Daoy (cell line): ENCODE data around the gene HDAC8. TPM values are rescaled to one million over a fixed set of nuclear protein-coding genes. Genes with fewer than 3 reads are reported as not detected.

Experiments
- DNase-seq: peaks from one replicate; pipeline ENCODE4 v3.0.0-alpha.2; 2015; ENCODE audit warnings: low read depth
- total RNA-seq: library from RNA; depleted of rRNA; stranded (reverse); fragments of >200 nt; shearing (Covaris generic); gene quantifications from 2 replicates; pipeline ENCODE4 v1.2.3, GENCODE V29; 2014; rRNA removed

HDAC8 gene
- total RNA-seq, 1 experiment from 2014 or later = 20.5 TPM

DNA sequence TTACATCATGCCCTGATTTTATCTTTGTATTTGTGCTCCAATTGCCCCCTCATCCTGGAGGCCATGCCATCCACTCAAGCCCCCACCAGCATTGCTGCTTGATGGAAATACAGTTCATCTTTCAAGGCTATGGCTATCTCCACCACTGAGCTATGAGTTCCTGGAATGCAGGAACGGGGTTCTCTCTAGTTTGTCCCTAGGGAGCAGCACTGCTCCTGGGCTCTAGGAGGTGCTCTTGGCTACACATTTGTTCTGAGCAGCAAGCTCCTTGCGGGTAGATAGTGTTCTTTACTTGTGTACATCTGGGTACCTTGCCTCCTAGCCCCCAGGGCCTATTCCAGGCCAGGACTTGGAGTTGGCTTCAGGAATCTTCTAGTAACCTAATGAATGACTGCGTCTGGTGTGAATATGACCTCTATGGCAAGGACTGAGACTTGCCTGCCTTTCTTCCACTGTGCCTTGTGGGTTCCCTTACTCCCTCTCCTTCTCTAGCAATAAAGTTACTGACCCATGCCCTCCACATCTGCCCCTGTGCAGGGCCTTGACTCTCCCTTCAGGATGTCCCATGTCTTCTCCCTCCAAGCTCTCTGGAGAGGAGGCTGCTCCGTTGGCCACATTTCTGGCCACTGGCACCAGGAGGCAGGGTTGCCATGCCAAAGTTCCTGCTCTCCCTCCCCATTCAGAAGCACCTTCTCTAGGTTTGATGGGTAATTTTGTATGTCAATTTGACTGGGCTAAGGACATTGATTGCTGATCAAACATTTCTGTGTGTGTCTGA, 274.5 kb downstream of the HDAC8 start:
- DNase-seq = no peak

DNA sequence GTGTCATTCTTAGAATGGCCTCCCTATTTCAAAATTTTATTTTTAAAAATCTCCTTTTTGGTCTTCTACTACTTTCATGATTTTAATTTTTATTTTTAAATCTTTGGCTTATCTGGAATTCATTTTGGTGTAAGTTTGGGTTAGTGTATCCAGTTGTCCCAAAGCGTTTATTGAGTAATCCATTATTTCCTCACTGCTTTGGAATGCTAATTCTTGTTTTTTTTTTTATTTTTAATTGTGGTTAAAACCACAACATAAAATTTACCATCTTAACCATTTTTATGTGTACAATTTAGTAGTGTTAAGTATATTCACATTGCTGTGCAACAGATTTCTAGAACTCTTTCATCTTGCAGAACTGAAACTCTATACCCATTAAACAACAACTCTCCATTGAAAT, 275.7 kb downstream of the HDAC8 start:
- no peak for DNase-seq

DNA sequence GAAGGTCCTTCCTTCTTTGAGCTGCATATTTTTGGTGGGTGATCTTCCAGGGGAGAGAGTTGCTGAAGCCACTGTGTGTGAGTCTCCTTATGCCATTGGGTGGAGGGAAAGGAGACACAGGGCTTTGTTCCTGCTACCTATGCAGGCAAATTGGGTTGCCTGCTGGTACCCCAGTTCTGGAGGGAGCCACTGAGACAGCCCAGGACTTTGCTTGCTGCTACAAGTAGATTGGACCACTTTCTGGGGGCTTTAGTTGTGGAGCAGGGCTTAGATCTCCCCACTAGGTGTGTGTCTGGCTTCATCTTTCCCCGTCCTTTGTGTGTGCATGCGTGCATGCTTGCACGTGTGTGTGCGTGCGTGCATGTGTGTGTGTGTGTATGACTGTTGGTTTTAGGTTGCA, 276.9 kb downstream of the HDAC8 start:
- DNase-seq = no peak

DNA sequence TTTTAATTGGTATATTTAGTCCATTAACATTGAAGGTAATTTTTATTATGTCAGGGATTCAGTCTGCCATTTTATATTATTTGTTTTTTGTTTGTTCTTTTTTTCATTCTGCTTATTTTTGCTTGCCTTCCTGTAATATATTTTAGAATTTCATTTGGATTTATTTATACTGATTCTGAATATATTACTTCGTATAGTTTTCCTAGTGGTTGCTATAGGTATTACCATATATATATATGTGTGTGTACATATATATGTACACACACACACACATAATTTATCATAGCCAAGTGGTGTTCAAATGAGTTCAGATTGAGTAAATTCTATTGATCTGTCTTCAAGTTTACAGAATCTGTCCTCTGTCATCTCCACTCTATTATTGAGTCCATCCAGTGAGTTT, 278.1 kb downstream of the HDAC8 start:
- no peak for DNase-seq

DNA sequence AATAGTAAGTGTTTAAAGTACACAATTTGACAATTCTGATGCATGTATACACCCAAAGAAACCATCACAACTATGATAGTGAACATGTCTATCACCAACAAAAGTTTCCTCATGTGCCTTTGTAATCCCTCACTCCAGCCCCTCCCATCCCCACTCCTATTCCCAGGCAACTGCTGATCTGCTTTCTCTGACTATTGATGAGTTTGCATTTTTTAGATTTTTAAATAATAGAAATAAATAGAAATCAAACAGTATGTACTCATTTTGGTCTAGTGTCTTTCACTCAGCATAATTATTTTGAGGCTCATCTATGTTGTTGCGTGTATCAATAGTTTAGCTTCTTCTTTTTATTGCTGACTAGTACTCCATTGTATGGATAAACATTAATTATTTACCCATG, 290.3 kb downstream of the HDAC8 start:
- DNase-seq = no peak

DNA sequence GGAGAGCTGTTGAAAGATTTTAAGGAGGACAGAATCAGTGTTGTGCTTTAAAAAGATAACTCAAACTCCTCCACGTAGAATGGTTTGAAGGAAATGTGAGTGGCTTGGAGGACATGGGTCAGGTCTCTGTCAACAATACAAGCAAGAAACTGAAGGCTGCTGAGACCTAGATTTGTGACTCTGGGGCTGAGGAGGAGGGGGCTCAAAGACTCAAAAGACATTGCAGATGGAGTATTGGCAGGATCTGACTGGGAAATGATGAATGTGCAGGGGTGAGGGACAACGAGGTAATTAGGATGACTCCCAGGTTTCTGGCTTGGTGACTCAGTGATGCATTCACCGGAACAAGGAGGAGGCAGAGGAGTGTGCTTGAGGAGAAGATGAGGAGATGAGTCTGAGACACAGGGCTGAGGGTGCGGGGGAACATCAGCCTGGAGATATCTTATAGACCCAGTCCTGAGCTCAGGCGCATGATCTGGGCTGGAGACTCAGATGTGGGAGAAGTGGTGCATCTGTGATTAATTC, 292.3 kb downstream of the HDAC8 start:
- peak; percentile 67 for DNase-seq

Other genes with a start within 250 kb of the HDAC8 start
- gene PHKA1, start 141.5 kb upstream of the HDAC8 start, total RNA-seq = 6.4 and 9.5 TPM in 2 replicates
- gene DMRTC1B, start 204.0 kb upstream of the HDAC8 start, total RNA-seq = not detected in 2 replicates
- not detected in 2 replicates for gene FAM236B, start 209.8 kb upstream of the HDAC8 start, total RNA-seq
- not detected in 2 replicates for gene FAM236D, start 235.4 kb upstream of the HDAC8 start, total RNA-seq